Kidney epithelial cell (primary cell): Measurements from ENCODE around the gene UVRAG. TPM values are rescaled to one million over a fixed set of nuclear protein-coding genes. Genes with fewer than 3 reads are reported as not detected.

Experiments used
- DNase-seq: peaks from one replicate; pipeline ENCODE4 v3.0.0-alpha.2; 2010; ENCODE audit warnings: low read depth
- H3K27me3 ChIP-seq: 2 replicates; pipeline ENCODE4 v1.6.0; 2011; ENCODE audit warnings: low read length; ENCODE audit not compliant: control insufficient read depth, insufficient read depth
- H3K36me3 ChIP-seq: 2 replicates; pipeline ENCODE4 v1.5.1; 2011; ENCODE audit warnings: low read length; ENCODE audit not compliant: control insufficient read depth, insufficient read depth
- H3K4me3 ChIP-seq: 2 replicates; pipeline ENCODE4 v1.5.1; 2011; ENCODE audit warnings: low read depth, mild to moderate bottlenecking, control low read depth, low read length
- total RNA-seq: library from RNA; depleted of rRNA; stranded (reverse); fragments of >200 nt; gene quantifications from 2 replicates; pipeline ENCODE4 v1.2.3, GENCODE V29; 2015
- TF ChIP-seq, protein P1 (sequence below): IDR thresholded peaks from 2 replicates; pipeline ENCODE4 v1.5.1; 2011; ENCODE audit warnings: mild to moderate bottlenecking, moderate library complexity, low read length, control low read depth, inconsistent platforms; ENCODE audit not compliant: insufficient read depth, poor library complexity, severe bottlenecking

Gene UVRAG
- total RNA-seq, 1 donor from 2014 or later, result 16.2 TPM

DNA sequence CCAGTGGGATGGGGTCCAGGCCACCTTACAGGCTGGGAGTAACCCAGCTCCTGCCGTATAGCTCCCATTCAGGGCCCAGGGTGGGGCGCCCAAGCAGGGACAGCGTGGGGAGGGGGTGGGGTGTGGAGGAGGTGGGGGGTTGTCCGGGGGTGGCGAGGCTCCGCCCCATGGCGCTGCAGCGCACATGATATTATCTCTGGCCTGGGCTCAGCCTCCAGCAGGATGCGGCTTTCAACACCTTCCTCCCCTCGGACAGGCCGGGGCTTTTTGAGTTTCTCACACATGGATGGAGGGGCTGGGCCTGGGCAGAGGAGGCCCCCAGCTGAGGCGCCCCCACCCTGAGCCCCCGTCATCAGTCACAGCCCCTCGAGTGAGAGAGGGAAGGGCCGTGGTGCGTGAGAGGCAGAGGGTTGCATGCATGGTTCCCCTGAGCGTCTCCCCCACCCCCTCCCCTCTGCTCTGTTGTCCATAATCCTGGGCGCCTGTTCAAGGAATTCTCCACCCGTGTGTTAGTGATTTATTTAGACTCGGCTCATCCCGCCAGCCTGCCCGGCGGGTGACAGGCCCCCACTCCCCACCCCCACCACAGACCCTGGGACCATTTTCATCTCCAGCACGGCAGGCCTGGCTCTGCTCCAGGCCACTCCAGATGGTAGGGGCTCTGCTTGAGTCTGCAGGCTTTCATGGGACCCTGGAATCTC, 346.4 kb downstream of the UVRAG start:
- Histone ChIP-seq H3K27me3 (peaks cover 26% of the 10 kb centered on the region), H3K4me3 (no peak overlapping the region), H3K36me3 (no peaks in the 10 kb centered on the region)
- DNase-seq, result no peak
- TF ChIP-seq, protein P1, sequence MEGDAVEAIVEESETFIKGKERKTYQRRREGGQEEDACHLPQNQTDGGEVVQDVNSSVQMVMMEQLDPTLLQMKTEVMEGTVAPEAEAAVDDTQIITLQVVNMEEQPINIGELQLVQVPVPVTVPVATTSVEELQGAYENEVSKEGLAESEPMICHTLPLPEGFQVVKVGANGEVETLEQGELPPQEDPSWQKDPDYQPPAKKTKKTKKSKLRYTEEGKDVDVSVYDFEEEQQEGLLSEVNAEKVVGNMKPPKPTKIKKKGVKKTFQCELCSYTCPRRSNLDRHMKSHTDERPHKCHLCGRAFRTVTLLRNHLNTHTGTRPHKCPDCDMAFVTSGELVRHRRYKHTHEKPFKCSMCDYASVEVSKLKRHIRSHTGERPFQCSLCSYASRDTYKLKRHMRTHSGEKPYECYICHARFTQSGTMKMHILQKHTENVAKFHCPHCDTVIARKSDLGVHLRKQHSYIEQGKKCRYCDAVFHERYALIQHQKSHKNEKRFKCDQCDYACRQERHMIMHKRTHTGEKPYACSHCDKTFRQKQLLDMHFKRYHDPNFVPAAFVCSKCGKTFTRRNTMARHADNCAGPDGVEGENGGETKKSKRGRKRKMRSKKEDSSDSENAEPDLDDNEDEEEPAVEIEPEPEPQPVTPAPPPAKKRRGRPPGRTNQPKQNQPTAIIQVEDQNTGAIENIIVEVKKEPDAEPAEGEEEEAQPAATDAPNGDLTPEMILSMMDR, result no peak

DNA sequence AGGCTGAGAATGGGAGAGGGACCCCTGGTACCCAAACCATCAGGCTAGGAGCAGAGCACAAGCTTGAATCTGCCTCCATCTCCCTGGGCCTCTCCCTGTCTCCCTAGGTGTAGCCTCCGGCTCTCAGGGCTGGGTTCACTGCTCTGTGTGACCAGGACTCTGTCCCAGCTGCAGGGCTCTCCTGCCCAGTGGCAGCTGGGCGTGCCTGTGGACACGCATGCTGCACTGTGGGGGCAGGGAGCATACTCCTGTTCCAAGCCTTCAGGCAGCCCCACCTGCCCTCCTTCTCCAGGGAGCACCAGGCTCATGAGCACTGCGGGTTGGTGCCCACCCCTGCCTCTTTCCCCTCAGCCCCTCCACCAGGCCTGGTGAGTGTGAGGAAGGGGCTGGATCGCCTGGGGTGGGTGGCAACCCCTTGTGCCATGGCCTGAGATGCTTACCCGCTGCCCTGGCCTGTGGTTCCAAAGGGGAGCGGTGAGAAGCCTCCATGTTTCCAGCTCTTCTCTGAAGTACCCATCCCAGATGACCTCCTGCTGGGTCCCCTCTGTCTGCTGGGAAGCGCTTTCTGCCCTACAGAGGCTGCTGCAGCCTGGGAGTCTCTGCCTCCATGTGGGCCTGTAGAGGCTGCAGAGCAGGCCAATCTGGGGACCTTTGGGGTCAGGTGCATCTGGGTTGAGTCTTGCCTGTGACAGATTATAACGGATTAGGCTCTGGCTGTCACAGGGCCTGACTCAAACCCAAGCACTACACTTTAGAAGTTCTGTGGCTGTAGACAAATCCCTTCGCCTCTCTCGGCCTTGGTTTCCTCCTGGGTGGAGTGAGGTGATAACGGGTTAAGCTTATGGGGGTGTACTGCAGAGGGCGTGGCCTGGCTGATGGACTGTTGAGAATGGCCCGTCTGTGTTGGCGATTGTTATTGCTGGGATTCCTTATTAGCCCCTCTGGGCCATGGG, 347.6 kb downstream of the UVRAG start:
- TF ChIP-seq, protein P1, result no peak
- DNase-seq, result no peak
- no peak overlapping the region for H3K4me3 ChIP-seq
- H3K36me3 ChIP-seq, result no peaks in the 10 kb centered on the region
- H3K27me3 ChIP-seq, result peaks cover 26% of the 10 kb centered on the region

DNA sequence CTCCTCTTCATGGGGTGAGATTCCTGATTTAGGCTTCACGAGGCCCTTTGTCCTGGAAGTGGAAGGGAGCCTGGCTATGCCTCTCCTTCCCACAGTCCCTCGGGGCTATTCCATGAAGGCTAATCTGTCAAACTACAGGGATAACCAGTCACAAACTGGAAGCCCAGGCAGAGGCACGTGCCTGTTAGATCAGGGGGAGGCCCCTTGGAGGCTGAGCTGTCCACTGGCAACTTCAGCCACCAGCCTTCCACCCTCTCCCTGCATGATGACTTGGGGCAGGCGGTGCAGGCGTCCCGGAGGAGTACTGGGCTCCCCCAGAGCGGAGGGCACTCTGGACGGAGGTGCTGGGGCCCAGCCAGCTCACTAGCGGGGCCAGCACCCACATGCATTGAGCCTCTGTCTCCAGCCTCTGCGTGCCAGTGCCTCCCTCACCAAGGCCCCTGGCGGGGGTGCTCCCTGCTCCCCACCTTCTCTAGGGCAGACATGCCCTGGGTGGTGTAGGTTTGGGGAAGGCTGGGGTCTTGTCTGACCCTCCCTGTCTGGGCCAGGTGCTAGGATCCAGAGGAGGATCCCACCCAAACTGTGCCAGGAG, 348.4 kb downstream of the UVRAG start:
- Histone ChIP-seq H3K36me3 (no peaks in the 10 kb centered on the region), H3K4me3 (no peak overlapping the region), H3K27me3 (peaks cover 26% of the 10 kb centered on the region)
- DNase-seq, result no peak
- TF ChIP-seq, protein P1, result no peak

DNA sequence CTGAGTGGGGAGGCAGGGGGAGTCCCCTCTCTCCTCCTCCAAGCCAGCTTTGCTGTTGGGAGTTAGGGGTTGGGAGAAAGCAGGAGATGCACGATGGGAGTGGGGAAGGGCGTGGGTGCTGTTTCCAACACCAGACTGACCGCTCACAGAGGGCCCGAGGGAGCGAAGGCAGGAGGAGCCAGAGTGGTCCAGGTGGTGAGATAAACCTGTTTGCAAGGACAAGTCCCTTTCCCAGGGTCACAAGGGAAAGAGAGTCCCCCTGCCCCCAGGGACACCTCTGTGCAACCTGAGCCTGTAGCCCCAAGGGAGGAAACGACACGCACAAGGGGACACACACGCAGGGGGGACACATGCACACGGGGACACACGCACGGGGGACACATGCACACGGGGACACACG, 349.1 kb downstream of the UVRAG start:
- peaks cover 24% of the 10 kb centered on the region for H3K27me3 ChIP-seq
- no peak overlapping the region for H3K4me3 ChIP-seq
- no peak for DNase-seq
- TF ChIP-seq, protein P1, result no peak
- no peaks in the 10 kb centered on the region for H3K36me3 ChIP-seq

DNA sequence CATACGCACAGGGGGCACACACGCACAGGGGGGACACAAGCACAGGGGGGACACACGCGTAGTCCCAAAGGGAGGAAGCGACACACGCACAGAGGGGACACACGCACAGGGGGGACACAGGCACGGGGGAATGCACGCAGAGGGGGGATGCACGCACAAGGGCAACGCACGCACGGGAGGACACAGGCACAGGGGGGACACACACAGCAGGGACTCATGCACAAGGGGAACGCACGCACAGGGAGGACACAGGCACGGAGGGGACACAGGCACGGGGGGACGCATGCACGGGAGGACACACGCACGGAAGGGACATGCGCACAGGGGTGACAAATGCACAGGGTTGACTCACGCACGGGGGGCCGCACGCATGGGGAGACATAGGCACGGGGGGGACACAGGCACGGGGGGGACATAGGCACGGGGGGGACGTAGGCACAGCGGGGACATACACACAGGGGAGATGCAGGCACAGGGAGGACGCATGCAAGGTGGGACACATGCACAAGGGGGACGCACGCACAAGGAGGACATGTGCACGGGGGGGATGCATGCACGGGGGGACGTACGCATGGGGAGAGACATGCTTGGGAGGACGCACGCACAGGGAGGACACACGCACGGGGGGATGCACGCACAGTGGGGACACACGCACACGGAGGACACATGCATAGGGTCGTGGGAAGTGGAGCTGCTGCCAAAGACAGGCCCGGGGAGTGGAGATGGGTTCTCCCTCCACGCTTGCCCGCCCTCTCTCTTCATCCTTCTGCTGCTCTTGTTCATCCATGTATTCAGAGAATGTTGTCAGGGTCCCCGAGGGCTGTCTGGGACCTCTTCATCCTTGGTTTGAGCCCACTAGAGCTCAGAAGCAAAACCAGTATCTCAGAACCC, 350.1 kb downstream of the UVRAG start:
- TF ChIP-seq, protein P1, result no peak
- no peak for DNase-seq
- no peak overlapping the region for H3K4me3 ChIP-seq
- H3K27me3 ChIP-seq, result peaks cover 27% of the 10 kb centered on the region
- H3K36me3 ChIP-seq, result no peaks in the 10 kb centered on the region
